GM23248 (cell line): ENCODE results near the gene GDPD5.

Source experiments
- EZH2 ChIP-seq: fragments of 200-600 bp; sonication (generic); IDR thresholded peaks from 2 replicates; pipeline ENCODE4 v1.6.1; 2018; ENCODE audit warnings: antibody characterized with exemption, mild to moderate bottlenecking; ENCODE audit not compliant: insufficient read depth, poor library complexity, severe bottlenecking
- EZH2phosphoT487 ChIP-seq: fragments of 200-600 bp; sonication (generic); IDR thresholded peaks from 2 replicates; pipeline ENCODE4 v1.6.1; 2018; ENCODE audit warnings: antibody characterized with exemption, moderate library complexity, mild to moderate bottlenecking, low read depth; ENCODE audit not compliant: insufficient read depth

- no peak for TF ChIP-seq EZH2
- TF ChIP-seq EZH2phosphoT487, result no peak
These were observed 103.9 kb downstream of the GDPD5 start for GRCh38 chr11:75421902-75422247.
